Smooth muscle cell (in vitro differentiated cells): ENCODE data around the gene TMEM245. TPM values are rescaled to one million over a fixed set of nuclear protein-coding genes. Genes with fewer than 3 reads are reported as not detected.

ENCODE experiments used
- DNase-seq: peaks from one replicate; lab custom pipeline; 2025; ENCODE audit not compliant: unreplicated experiment; lab: John Stamatoyannopoulos, UW
- H2AFZ ChIP-seq: fragments of 200-600 bp; sonication (generic); 2 replicates; pipeline ENCODE4 v1.6.0; 2016; ENCODE audit warnings: antibody characterized with exemption, low read depth, mild to moderate bottlenecking
- H3F3A ChIP-seq: fragments of 200-600 bp; sonication (generic); 2 replicates; pipeline ENCODE4 v1.6.0; 2017; ENCODE audit warnings: antibody characterized with exemption, low read depth
- H3K27ac ChIP-seq: fragments of 200-600 bp; sonication (generic); 2 replicates; pipeline ENCODE4 v1.5.1; 2016; ENCODE audit warnings: low read depth, mild to moderate bottlenecking
- H3K27me3 ChIP-seq: fragments of 200-600 bp; sonication (generic); 2 replicates; pipeline ENCODE4 v1.6.1; 2016; ENCODE audit warnings: low read depth, mild to moderate bottlenecking
- H3K36me3 ChIP-seq: fragments of 200-600 bp; sonication (generic); 2 replicates; pipeline ENCODE4 v1.5.1; 2016; ENCODE audit warnings: low read depth
- H3K4me1 ChIP-seq: fragments of 200-600 bp; sonication (generic); 2 replicates; pipeline ENCODE4 v1.5.1; 2016; ENCODE audit warnings: low read depth
- H3K4me2 ChIP-seq: fragments of 200-600 bp; sonication (generic); 2 replicates; pipeline ENCODE4 v1.6.0; 2016; ENCODE audit warnings: mild to moderate bottlenecking
- H3K4me3 ChIP-seq: fragments of 200-600 bp; sonication (generic); 2 replicates; pipeline ENCODE4 v1.5.1; 2016; ENCODE audit warnings: mild to moderate bottlenecking
- H3K79me2 ChIP-seq: fragments of 200-600 bp; sonication (generic); 2 replicates; pipeline ENCODE4 v1.6.0; 2016; ENCODE audit warnings: low read depth, mild to moderate bottlenecking
- H3K9ac ChIP-seq: fragments of 200-600 bp; sonication (generic); 2 replicates; pipeline ENCODE4 v1.6.0; 2016; ENCODE audit warnings: low read depth
- H3K9me3 ChIP-seq: fragments of 200-600 bp; sonication (generic); replicated peaks from 2 replicates; pipeline ENCODE4 v1.5.1; 2016; ENCODE audit warnings: low read depth
- H4K20me1 ChIP-seq: fragments of 200-600 bp; sonication (generic); 2 replicates; pipeline ENCODE4 v1.6.0; 2016; ENCODE audit warnings: low read depth
- WGBS: methylation state at CpG from one replicate; pipeline ENCODE4 v1.1.7; 2016; ENCODE audit warnings: low lambda C conversion rate; 5-methylcytosine and 5-hydroxymethylcytosine counted together
- polyA plus RNA-seq: library from polyadenylated mRNA; unstranded; fragments of >200 nt; fragmentation: Nextera tagmentation; extraction: Ambion mirVana; gene quantifications from 2 replicates; pipeline ENCODE4 v1.2.1, GENCODE V29; 2016
- total RNA-seq: library from RNA; depleted of rRNA; stranded (reverse); fragments of >200 nt; gene quantifications from 2 replicates; pipeline ENCODE4 v1.2.3, GENCODE V29; 2014
- TF ChIP-seq, protein P1 (sequence below): fragments of 200-600 bp; sonication (generic); IDR thresholded peaks from 2 replicates; pipeline ENCODE4 v1.5.1; 2017; ENCODE audit warnings: borderline replicate concordance, mild to moderate bottlenecking, antibody characterized with exemption; ENCODE audit not compliant: insufficient read depth, poor library complexity, severe bottlenecking

Gene TMEM245
- total and polyA plus RNA-seq, 2 experiments from 2014 or later = 16.3 to 39.7 TPM

DNA sequence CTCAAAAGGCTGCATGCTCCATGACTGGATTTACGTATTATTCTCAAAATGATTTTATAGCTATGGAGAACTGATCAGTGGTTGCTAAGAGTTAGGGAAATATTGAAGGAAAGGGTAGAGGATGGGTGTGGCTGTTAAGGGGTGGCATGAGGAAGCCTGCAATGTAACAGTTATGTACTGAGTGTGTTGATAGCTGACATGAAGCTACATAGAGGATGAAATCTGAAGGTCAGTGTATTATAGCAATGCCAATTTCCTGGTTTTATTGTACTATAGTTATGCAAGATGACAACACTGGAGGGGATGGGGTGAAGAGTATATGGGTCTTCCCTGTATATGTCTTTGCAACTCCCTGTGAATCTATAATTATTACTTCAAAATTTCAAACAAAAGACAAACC lies 51.0 kb downstream of the TMEM245 start:
- H3K4me3 ChIP-seq = no peak overlapping the region
- no peak for DNase-seq
- 96% methylated on average over 1 of the region's 1 CpG for WGBS
- H3K79me2 ChIP-seq = no peaks in the 10 kb centered on the region
- H3K9me3 ChIP-seq = no peaks in the 10 kb centered on the region
- no peaks in the 10 kb centered on the region for H4K20me1 ChIP-seq
- no peaks in the 10 kb centered on the region for H3K27me3 ChIP-seq
- H2AFZ ChIP-seq = no peak overlapping the region
- H3F3A ChIP-seq = peaks cover 17% of the 10 kb centered on the region
- H3K4me1 ChIP-seq = no peaks in the 10 kb centered on the region
- H3K9ac ChIP-seq = no peak overlapping the region
- no peak overlapping the region for H3K27ac ChIP-seq
- H3K36me3 ChIP-seq = peaks cover 8% of the 10 kb centered on the region
- H3K4me2 ChIP-seq = no peak overlapping the region
- TF ChIP-seq, protein P1, sequence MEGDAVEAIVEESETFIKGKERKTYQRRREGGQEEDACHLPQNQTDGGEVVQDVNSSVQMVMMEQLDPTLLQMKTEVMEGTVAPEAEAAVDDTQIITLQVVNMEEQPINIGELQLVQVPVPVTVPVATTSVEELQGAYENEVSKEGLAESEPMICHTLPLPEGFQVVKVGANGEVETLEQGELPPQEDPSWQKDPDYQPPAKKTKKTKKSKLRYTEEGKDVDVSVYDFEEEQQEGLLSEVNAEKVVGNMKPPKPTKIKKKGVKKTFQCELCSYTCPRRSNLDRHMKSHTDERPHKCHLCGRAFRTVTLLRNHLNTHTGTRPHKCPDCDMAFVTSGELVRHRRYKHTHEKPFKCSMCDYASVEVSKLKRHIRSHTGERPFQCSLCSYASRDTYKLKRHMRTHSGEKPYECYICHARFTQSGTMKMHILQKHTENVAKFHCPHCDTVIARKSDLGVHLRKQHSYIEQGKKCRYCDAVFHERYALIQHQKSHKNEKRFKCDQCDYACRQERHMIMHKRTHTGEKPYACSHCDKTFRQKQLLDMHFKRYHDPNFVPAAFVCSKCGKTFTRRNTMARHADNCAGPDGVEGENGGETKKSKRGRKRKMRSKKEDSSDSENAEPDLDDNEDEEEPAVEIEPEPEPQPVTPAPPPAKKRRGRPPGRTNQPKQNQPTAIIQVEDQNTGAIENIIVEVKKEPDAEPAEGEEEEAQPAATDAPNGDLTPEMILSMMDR = no peak

DNA sequence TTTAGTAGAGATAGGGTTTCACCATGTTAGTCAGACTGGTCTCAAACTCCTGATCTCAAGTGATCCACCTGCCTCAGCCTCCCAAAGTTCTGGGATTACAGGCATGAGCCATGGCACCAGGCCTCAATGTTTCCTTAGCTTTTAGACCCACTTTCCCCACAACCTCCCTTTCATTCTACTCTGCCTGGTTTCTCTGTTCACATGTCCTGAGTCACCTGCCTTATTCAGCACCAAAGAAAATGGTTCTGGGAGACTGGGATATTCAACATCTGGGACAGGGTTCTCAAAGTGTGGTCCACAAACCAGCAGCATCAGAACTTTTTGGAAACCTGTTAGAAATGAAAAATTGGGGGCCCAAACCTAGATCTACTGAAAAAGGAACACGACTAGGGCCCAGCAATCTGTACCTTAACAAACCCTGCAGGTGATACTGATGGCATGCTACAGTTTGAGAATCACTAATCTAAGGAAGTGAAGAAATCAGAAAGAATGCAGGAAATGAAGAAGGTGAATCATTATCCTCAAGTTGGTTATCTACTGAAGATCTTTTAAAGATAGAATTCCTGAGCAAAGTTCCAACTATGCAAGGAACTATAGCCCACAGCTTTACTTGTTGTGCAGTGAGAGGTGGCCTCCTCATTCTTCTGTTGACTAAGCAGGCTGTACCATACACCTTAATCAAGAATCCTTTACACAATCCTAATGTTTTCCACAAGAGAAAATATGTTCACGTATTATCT lies 54.6 kb downstream of the TMEM245 start:
- DNase-seq = no peak
- Histone ChIP-seq H2AFZ (no peak overlapping the region), H4K20me1 (no peaks in the 10 kb centered on the region), H3F3A (peaks cover 17% of the 10 kb centered on the region), H3K9me3 (no peaks in the 10 kb centered on the region), H3K9ac (no peak overlapping the region), H3K27me3 (no peaks in the 10 kb centered on the region), H3K4me2 (no peak overlapping the region), H3K4me3 (no peak overlapping the region), H3K36me3 (peaks cover 3% of the 10 kb centered on the region), H3K27ac (peak overlapping the region; percentile 27), H3K4me1 (no peaks in the 10 kb centered on the region), H3K79me2 (no peaks in the 10 kb centered on the region)
- TF ChIP-seq, protein P1 = no peak
- WGBS = 87% methylated on average over 2 of the region's 2 CpGs

DNA sequence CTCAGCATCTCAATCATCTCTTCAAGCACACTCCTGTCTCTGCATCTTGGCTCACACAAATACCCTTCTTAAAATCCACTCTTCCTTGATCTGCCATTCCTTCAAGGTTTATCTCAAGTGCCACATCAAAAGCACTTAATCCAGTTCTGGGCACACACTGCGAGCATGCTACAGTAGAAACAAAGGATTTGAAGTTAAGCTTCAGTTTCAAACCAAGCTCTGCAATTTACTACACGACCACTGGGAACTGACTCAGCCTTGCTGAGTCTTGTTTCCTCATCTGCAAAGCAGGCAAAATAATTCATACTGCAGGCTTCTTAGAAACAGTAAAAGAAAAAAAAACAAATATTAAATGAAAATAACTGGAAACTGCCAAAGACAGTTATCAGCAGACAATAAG lies 56.0 kb downstream of the TMEM245 start:
- H4K20me1 ChIP-seq = no peaks in the 10 kb centered on the region
- TF ChIP-seq, protein P1 = no peak
- no peaks in the 10 kb centered on the region for H3K79me2 ChIP-seq
- peaks cover 17% of the 10 kb centered on the region for H3F3A ChIP-seq
- no peak for DNase-seq
- H3K4me2 ChIP-seq = no peak overlapping the region
- H3K4me3 ChIP-seq = no peak overlapping the region
- WGBS = 14% methylated on average over 2 of the region's 2 CpGs
- H2AFZ ChIP-seq = no peak overlapping the region
- no peaks in the 10 kb centered on the region for H3K27me3 ChIP-seq
- no peak overlapping the region for H3K9ac ChIP-seq
- peak overlapping the region; percentile 42 for H3K27ac ChIP-seq
- no peaks in the 10 kb centered on the region for H3K9me3 ChIP-seq
- peaks cover 3% of the 10 kb centered on the region for H3K36me3 ChIP-seq
- no peaks in the 10 kb centered on the region for H3K4me1 ChIP-seq

DNA sequence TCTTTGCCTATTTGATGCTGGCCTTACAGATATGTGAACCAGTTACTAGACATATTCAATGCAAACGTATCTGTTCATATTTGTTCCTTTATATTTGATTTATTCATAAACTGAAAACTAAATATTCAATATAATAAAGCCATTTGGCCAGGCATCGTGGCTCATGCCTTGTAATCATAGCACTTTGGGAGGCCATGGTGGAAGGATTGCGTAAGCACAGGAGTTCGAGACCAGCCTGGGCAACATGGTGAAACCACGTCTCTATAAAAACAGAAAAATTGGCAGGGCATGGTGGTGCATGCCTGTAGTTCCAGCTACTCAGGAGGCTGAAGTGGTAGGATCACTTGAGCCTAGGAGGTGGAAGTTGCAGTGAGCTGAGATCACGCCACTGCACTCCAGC lies 57.2 kb downstream of the TMEM245 start:
- Histone ChIP-seq H3K9ac (no peak overlapping the region), H3K4me1 (no peaks in the 10 kb centered on the region), H3K36me3 (peaks cover 3% of the 10 kb centered on the region), H3K27ac (no peak overlapping the region), H3K79me2 (no peaks in the 10 kb centered on the region), H3K9me3 (no peaks in the 10 kb centered on the region), H3K4me2 (no peak overlapping the region), H3K4me3 (no peak overlapping the region), H2AFZ (no peak overlapping the region), H4K20me1 (no peaks in the 10 kb centered on the region), H3F3A (peaks cover 17% of the 10 kb centered on the region), H3K27me3 (no peaks in the 10 kb centered on the region)
- WGBS = 98% methylated on average over 6 of the region's 6 CpGs
- no peak for DNase-seq
- TF ChIP-seq, protein P1 = no peak
